Suprapubic skin (tissue), 4 donors: ENCODE data around the gene KCNA2.

ENCODE experiments used
- EP300 ChIP-seq: sonication (generic); formaldehyde crosslinking; IDR thresholded peaks from one replicate; pipeline ENCODE4 v1.6.1; 2017; ENCODE audit warnings: antibody characterized with exemption
- POLR2A ChIP-seq, 2 donors: fragments of 450-650 bp; IDR thresholded peaks; one replicate each; pipeline ENCODE4 v1.6.1; 2017; ENCODE audit warnings: antibody characterized with exemption in 2 of 2, mild to moderate bottlenecking in 2 of 2, moderate library complexity in 2 of 2
- POLR2AphosphoS5 ChIP-seq, 3 donors: sonication (generic); formaldehyde crosslinking; IDR thresholded peaks; one replicate each; pipeline ENCODE4 v1.6.1; 2017; ENCODE audit warnings: antibody characterized with exemption in 3 of 3
- TF ChIP-seq, protein P1 (sequence below), 2 donors: fragments of 200-600 bp in 1 of 2; fragments of 450-650 bp in 1 of 2; sonication (generic) in 1 of 2; IDR thresholded peaks; one replicate each; pipeline ENCODE4 v1.5.1; 2016 to 2019; ENCODE audit warnings: antibody characterized with exemption in 2 of 2, mild to moderate bottlenecking in 1 of 2, moderate library complexity in 1 of 2

DNA sequence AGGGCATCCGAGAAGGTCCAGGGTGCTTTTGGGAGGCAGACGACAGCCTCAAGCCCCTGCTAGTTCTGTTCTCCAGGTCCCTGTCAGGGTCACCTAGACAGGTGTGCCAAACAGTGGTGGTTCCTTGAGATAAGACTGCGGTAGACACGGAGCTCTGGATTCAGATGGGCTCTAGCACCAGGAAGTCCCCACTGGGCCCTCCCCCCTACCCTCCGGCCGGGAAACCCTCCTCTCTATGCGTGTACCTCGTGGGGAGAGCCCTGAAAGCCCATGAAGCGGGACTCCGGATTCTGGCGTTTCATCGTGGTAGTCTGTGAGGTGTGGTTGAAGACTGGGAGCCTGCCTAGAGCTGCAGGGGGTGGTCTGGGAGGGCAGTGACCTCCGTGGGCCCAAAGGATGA is 2.1 kb upstream of the KCNA2 start:
- TF ChIP-seq, protein P1, sequence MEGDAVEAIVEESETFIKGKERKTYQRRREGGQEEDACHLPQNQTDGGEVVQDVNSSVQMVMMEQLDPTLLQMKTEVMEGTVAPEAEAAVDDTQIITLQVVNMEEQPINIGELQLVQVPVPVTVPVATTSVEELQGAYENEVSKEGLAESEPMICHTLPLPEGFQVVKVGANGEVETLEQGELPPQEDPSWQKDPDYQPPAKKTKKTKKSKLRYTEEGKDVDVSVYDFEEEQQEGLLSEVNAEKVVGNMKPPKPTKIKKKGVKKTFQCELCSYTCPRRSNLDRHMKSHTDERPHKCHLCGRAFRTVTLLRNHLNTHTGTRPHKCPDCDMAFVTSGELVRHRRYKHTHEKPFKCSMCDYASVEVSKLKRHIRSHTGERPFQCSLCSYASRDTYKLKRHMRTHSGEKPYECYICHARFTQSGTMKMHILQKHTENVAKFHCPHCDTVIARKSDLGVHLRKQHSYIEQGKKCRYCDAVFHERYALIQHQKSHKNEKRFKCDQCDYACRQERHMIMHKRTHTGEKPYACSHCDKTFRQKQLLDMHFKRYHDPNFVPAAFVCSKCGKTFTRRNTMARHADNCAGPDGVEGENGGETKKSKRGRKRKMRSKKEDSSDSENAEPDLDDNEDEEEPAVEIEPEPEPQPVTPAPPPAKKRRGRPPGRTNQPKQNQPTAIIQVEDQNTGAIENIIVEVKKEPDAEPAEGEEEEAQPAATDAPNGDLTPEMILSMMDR (IDR thresholded peaks at IDR 0.05) = no peak
- TF ChIP-seq EP300 = no peak
- no peak for TF ChIP-seq POLR2A (IDR thresholded peaks at IDR 0.05)
- no peak for TF ChIP-seq POLR2AphosphoS5 (IDR thresholded peaks at IDR 0.05)
